HL-60 (cell line): Measurements from ENCODE around the gene GTPBP3.

ENCODE experiments used
- GABPA ChIP-seq: IDR thresholded peaks from 2 replicates; pipeline ENCODE4 v1.6.1; 2012; ENCODE audit warnings: low read depth
- POLR2AphosphoS5 ChIP-seq: IDR thresholded peaks from 2 replicates; pipeline ENCODE4 v1.6.1; 2012; ENCODE audit warnings: low read depth
- TF ChIP-seq, protein P1 (sequence below): IDR thresholded peaks from one replicate; pipeline ENCODE4 v1.5.1; 2011; ENCODE audit warnings: low read length, control low read depth, inconsistent platforms; ENCODE audit not compliant: insufficient read depth
- TF ChIP-seq, protein P2 (sequence below): IDR thresholded peaks from 2 replicates; pipeline ENCODE4 v1.6.1; 2012; ENCODE audit warnings: low read depth; ENCODE audit not compliant: insufficient replicate concordance

DNA sequence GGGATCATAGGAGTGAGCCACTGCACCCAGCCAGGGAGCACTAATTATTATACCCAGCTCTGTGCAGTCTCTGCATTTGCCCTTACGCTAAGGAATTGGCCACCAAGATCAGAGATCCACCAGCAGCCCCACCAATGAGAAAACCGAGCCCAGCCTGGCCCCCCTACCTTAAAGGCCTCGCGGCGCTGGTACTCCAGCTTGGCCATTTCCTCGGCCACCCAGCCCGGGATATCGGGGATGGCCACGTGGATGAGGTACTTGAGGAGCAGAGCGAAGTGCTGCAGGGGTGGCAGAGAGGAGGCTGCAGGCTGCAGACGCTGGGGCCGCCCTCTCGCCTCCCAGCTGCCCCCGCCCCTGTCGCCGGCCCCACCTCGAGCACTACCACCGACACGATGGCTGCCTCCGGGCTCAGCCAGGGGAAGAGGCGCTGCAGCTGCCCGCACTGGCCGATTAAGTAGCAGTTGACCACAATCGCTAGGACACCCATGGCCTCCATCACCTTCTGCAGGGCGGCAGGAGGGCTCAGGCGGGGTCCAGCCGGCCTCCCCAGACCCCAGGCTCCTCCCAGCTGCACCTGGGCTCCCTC is 10.2 kb upstream of the GTPBP3 start:
- TF ChIP-seq, protein P1, sequence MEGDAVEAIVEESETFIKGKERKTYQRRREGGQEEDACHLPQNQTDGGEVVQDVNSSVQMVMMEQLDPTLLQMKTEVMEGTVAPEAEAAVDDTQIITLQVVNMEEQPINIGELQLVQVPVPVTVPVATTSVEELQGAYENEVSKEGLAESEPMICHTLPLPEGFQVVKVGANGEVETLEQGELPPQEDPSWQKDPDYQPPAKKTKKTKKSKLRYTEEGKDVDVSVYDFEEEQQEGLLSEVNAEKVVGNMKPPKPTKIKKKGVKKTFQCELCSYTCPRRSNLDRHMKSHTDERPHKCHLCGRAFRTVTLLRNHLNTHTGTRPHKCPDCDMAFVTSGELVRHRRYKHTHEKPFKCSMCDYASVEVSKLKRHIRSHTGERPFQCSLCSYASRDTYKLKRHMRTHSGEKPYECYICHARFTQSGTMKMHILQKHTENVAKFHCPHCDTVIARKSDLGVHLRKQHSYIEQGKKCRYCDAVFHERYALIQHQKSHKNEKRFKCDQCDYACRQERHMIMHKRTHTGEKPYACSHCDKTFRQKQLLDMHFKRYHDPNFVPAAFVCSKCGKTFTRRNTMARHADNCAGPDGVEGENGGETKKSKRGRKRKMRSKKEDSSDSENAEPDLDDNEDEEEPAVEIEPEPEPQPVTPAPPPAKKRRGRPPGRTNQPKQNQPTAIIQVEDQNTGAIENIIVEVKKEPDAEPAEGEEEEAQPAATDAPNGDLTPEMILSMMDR: no peak
- no peak for TF ChIP-seq POLR2AphosphoS5
- TF ChIP-seq GABPA: no peak
- TF ChIP-seq, protein P2, sequence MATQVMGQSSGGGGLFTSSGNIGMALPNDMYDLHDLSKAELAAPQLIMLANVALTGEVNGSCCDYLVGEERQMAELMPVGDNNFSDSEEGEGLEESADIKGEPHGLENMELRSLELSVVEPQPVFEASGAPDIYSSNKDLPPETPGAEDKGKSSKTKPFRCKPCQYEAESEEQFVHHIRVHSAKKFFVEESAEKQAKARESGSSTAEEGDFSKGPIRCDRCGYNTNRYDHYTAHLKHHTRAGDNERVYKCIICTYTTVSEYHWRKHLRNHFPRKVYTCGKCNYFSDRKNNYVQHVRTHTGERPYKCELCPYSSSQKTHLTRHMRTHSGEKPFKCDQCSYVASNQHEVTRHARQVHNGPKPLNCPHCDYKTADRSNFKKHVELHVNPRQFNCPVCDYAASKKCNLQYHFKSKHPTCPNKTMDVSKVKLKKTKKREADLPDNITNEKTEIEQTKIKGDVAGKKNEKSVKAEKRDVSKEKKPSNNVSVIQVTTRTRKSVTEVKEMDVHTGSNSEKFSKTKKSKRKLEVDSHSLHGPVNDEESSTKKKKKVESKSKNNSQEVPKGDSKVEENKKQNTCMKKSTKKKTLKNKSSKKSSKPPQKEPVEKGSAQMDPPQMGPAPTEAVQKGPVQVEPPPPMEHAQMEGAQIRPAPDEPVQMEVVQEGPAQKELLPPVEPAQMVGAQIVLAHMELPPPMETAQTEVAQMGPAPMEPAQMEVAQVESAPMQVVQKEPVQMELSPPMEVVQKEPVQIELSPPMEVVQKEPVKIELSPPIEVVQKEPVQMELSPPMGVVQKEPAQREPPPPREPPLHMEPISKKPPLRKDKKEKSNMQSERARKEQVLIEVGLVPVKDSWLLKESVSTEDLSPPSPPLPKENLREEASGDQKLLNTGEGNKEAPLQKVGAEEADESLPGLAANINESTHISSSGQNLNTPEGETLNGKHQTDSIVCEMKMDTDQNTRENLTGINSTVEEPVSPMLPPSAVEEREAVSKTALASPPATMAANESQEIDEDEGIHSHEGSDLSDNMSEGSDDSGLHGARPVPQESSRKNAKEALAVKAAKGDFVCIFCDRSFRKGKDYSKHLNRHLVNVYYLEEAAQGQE: no peak
